NOMO-1 (cell line): ENCODE measurements around the gene CCNK.
A peak's percentile ranks its signal among the peaks of the same experiment; 100 is the strongest.

Experiments
- DNase-seq, 2 experiments: peaks; one replicate each; lab custom pipeline; 2025; ENCODE audit not compliant: unreplicated experiment in 2 of 2; lab: John Stamatoyannopoulos, UW

CCNK gene

DNA sequence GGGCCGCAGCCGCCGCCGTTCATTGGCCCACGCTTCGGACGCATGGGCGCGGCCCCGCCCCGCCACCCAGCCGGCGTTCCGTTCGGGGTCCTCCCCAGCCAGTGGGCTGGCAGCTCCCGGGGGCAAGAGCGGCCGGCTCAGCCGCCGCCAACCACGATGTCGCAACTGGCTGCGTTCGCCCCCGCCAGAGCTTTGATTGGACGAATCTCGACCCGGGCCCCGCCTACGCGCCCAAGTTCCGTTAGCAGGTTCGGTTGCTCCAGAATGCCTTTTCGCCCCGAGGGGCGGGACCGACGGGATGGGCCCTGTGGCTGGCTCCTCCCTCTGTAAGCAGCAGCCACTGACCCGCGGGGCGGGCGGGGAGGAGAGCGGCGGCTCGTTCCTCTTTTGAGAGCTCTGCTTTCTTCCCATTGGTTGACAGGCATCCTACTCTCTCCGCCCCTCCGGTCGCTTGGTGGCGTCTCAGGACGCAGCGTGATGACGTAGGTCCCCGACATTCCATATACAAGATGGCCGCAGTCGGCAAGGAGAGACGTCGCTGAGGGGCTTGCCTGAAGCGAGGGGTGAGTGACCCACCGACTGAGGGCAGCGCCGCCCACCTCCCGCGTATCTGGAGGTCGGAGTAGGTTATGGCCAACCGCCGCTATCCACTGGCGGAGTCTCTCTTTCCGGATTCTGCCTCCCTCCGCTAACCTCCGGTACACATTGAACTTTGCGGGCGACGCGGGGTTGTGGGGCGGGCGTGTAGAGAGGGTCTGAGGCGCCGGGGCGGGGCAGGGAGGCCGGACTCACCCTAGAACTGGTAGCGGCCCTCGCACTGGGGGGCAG, at the start of gene CCNK:
Gene CCNK, plus strand, starts transcription at position 493 of the 828 bp plus-strand sequence. CDS start 11,269 bp downstream, outside the sequence.
- DNase-seq, result peak; percentile 99 to 100

- no peak for DNase-seq
Measured at GRCh38 chr14:99431986-99432385, 49.2 kb upstream of the CCNK start.

GRCh38 chr14:99432485-99432884, 48.7 kb upstream of the CCNK start:
- no peak for DNase-seq

- no peak for DNase-seq
Measured at GRCh38 chr14:99435327-99435726, 45.9 kb upstream of the CCNK start.

- DNase-seq, result no peak
Measured at GRCh38 chr14:99436247-99437180, 44.7 kb upstream of the CCNK start.

- no peak for DNase-seq
Measured at GRCh38 chr14:99437706-99438105, 43.5 kb upstream of the CCNK start.

- no peak for DNase-seq
Measured at GRCh38 chr14:99440278-99440677, 40.9 kb upstream of the CCNK start.

DNA sequence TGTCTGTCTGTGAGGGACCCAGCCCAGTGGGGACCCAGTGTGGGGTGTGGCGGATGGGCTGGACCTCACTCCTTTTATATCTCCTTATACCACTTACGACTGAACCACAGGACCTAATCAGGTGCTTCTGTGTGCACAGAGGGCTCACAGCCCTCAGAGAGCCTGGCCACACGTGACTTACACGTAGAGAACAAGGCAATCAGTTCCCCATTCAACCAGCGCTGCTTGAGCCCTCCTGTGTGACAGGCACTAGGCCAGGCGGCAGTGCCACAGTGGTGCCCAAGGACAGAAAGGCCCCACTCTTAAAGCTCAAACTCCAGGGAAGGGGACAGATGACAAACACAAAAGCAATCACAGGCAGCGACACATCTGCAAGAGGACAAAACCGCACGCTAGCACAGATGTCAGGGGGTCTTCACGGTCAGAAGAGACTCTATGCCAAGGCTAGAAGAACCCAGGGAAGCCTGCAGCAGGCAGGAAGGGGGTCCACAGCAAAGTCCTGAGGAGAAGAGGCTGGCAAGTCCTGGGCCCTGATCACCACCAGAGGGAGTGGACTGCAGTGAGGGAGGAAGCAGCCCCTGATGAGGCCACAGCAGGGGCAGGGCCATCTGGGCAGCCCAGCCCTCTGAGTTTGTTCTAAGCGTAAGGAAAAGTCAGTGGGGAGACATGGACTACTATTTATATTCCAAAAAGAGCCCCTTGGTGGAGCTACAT, 39.9 kb upstream of the CCNK start:
- DNase-seq, result no peak

DNA sequence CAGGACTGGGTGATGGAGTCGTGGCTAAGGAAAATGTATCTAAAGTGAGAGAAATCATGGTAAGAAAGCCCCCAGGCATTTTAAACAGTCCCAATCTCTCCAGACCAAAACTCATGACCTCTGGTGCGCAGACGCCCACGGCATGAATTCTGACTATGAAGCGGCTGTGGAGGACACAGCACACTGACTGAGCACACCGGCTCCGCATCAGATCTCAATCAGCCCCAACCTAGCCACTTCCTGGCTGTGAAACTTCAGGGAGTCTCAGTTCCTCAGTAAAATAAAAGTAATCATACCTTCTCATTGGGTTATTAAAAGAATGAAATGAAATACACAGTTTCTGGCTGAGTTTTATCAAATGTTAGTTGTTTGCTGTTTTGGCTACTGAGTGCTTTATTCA, 39.3 kb upstream of the CCNK start:
- no peak for DNase-seq

DNA sequence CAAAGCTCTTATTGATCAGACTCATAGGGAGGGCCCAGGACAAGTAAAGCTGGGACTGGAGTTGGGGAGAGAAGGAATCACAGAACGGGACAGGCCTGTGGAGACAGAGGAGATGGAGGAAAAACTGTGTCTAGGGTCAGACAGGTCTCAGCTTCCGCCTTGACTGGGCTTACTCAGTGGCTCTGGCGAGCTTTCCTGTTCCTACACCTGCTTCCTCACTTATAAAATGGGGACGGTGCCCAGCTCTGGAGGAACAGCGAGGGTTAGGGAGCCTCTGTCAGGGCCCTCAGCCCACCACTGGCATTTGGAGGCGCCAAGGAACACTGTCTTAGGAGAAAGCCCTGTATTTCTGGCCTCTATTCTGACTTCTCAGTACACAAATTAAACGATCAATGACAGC, 35.3 kb upstream of the CCNK start:
- no peak for DNase-seq

- no peak for DNase-seq
Measured at GRCh38 chr14:99447739-99448138, 33.5 kb upstream of the CCNK start.

GRCh38 chr14:99450266-99450665, 30.9 kb upstream of the CCNK start:
- DNase-seq, result no peak

DNA sequence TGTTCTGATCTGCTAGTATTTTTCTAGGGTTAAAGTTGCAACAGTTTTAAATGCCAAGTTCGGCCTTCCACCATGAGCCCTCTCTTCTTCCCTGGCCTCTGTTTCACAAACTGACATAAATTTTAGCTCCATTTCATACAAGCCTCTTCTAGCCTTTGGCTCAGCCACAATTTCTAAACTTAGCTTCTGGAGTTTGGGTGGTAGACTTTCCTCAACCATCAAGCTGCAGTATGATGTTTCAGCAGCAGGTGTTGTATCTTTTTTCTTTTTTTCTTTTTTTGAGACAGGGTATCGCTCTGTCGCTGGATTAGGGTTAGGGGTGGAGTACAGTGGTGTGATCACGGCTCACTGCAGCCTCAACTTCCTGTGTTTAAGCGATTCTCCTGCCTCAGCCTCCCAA, 30.0 kb upstream of the CCNK start:
- no peak for DNase-seq

- no peak for DNase-seq
Measured at GRCh38 chr14:99452968-99453367, 28.2 kb upstream of the CCNK start.

GRCh38 chr14:99454246-99454645, 27.0 kb upstream of the CCNK start:
- DNase-seq, result no peak

DNA sequence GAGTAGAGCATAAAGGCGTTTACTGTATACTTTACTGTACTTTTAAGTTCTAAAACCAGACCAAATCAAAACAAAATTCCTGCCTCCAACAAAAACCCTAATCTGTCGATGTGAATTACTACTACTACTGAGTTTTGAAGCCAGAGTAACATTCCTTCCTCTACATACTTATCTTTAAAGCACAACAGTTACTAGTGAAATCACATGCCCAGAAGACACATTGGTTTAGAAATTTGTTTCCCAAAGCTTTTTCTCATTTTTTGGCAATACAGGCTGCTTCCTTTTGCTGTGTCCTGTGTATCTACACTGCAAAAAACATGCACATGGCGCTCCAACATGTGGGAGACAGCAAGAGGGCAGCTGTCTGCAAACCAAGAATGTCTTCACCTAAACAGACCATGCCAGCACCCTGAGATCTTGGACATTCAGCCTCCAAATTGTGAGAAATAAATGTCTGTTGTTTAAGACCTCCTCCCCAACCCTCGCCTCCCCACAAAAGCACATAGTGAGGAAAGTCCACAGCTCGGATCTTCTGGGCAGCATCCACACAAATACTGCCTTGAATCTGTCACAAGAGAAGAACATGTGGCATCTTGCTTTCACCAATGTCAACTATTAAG, 21.6 kb upstream of the CCNK start:
- DNase-seq, result no peak

DNA sequence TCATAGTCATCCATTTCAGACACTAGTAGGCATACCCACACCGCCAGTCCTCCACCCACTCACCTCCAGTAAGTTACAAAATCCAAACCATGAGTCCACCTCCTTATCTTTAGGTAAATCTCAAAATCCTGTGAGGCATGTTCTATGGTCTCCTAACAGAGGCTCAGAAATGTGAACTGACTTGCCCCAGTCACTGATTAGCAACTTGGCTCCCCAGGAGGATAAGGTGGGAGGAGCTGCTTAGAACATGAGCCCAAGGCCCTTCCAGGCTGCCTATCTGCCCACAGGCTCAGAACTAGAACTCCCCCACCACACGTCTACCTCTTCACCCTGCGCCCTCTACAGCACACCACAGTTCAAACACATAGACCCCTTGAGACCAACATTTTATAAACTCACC, 20.4 kb upstream of the CCNK start:
- no peak for DNase-seq

GRCh38 chr14:99461411-99462085, 19.7 kb upstream of the CCNK start:
- no peak for DNase-seq

DNA sequence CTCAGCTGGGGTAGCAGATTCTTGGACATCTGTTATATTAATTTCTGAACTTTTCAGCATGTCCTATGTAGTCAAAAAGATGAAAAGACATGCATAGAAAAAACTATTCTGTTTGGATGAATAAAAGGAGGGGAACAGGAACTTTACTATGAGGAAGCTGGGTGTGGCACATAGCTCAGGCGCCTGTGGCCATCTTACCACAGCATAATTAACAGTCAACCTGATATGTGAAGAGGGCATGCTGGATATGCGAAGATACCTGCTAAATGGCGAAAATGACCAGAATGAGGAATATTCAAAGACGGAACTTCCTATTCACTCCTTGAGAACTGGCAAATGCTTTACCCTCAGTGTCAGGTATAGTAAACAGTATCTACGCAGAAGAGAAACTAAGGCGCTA, 19.0 kb upstream of the CCNK start:
- no peak for DNase-seq

DNA sequence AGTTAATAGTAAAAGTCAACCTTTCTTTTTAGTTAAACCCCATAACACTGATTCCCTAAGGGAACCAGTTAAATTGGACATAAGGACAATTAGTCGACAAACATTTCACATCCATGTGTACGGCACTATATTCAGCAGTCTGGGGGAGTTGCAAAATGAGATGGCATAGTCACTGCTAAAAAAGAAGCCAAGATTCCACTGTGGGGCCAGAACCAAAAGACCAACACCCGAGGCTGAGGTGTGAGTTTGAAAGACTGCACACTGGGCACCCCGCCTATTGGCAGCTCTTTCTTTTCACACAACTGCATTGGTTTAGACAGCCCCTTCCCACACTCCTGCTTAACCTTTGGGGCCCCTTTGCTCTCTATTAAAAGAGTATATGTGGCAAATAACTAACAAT, 17.2 kb upstream of the CCNK start:
- no peak for DNase-seq
